Lower lobe of right lung (tissue), 2 donors: Measurements from ENCODE around the gene TTLL5. TPM values are rescaled to one million over a fixed set of nuclear protein-coding genes. Genes with fewer than 3 reads are reported as not detected.

Experiments used
- ATAC-seq, 2 donors: fragments of 200-7000 bp; cut with Tn5 transposase; one replicate each; pipeline ENCODE4 v1.9.1; 2020 to 2022; ENCODE audit warnings: mild to moderate bottlenecking in 2 of 2, moderate library complexity in 2 of 2
- DNase-seq: peaks from one replicate; pipeline ENCODE4 v3.0.0-alpha.2; 2020
- H3K27ac ChIP-seq: fragments of 200-600 bp; one replicate; pipeline ENCODE4 v1.8.0; 2022
- H3K27me3 ChIP-seq: fragments of 200-600 bp; one replicate; pipeline ENCODE4 v1.8.0; 2022; ENCODE audit warnings: low read depth
- H3K36me3 ChIP-seq: fragments of 200-600 bp; one replicate; pipeline ENCODE4 v1.8.0; 2022; ENCODE audit warnings: mild to moderate bottlenecking
- H3K4me1 ChIP-seq: fragments of 200-600 bp; one replicate; pipeline ENCODE4 v1.8.0; 2022
- H3K4me3 ChIP-seq: fragments of 200-600 bp; one replicate; pipeline ENCODE4 v1.8.0; 2022; ENCODE audit warnings: mild to moderate bottlenecking
- H3K9me3 ChIP-seq: fragments of 200-600 bp; one replicate; pipeline ENCODE4 v1.8.0; 2022
- intact Hi-C: fragments of 100-400 bp; cut with DNase I; formaldehyde crosslinking; loops from one replicate; pipeline ENCODE4 v1.11.0; 2022
- total RNA-seq: library from RNA; stranded (reverse); fragmentation: NEBNext Ultra II Directional; extraction: Animal tissue kit (Norgen Biotek cat#: 25700); gene quantifications from one replicate; pipeline ENCODE4 v1.2.1, GENCODE V29; 2021
- TF ChIP-seq, protein P1 (sequence below): fragments of 200-600 bp; IDR thresholded peaks from one replicate; pipeline ENCODE4 v1.8.0; 2022; ENCODE audit warnings: antibody characterized with exemption, mild to moderate bottlenecking
- donor health status: DM: no; HTN: yes; CAD: no; lungs with severe emphysema.

TTLL5 gene
- total RNA-seq, 1 donor from 2014 or later: 32.6 TPM

DNA sequence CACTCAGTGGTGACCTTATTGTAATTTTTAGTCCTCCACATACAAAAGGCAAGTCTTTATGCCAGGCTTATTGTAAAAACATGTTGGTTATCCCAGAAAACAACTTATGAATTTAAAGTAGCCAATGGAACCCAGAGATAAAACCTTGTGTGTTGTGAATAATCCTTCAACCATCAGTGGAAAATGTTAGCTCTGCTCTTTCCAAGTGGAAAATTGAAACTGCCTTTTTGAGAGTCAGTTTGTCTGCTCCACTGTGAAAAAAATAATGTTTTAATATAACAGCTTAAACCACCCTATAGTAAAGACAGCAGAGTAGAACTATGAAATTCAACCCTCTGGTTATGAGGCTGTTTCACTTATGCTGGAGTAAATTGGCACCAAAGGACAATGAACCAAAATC is 112.0 kb downstream of the TTLL5 start:
- TF ChIP-seq, protein P1, sequence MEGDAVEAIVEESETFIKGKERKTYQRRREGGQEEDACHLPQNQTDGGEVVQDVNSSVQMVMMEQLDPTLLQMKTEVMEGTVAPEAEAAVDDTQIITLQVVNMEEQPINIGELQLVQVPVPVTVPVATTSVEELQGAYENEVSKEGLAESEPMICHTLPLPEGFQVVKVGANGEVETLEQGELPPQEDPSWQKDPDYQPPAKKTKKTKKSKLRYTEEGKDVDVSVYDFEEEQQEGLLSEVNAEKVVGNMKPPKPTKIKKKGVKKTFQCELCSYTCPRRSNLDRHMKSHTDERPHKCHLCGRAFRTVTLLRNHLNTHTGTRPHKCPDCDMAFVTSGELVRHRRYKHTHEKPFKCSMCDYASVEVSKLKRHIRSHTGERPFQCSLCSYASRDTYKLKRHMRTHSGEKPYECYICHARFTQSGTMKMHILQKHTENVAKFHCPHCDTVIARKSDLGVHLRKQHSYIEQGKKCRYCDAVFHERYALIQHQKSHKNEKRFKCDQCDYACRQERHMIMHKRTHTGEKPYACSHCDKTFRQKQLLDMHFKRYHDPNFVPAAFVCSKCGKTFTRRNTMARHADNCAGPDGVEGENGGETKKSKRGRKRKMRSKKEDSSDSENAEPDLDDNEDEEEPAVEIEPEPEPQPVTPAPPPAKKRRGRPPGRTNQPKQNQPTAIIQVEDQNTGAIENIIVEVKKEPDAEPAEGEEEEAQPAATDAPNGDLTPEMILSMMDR: no peak
- no peak for ATAC-seq

DNA sequence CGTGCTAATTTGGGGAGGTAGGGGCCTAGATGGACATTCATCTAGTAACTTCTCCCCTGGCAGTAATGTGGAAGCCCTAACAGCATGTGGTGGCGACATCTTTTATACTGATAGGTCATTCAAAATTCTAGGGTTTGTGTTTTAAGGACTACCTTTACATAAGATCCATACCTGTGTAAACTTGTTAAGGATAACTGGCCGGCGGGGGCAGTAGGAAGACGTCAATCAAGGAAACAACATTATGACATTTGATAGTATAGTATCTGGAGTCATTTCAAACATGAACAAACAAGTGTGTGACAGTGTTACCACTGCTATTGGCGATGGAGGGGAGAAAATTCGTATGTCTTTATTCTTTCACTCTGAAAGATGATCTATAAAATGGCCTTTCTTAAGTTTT is 120.0 kb downstream of the TTLL5 start:
- no peaks in the 10 kb centered on the region for H3K4me1 ChIP-seq
- no peak for DNase-seq
- H3K36me3 ChIP-seq: peaks cover 48% of the 10 kb centered on the region
- ATAC-seq: no peak
- no peaks in the 10 kb centered on the region for H3K9me3 ChIP-seq
- no peak overlapping the region for H3K4me3 ChIP-seq
- no peak overlapping the region for H3K27ac ChIP-seq
- H3K27me3 ChIP-seq: no peaks in the 10 kb centered on the region
- TF ChIP-seq, protein P1: no peak
- intact Hi-C loops: no loop called here

More for the DNA sequence above, 112.0 kb downstream of the TTLL5 start:
- H3K27me3 ChIP-seq: no peaks in the 10 kb centered on the region
- H3K27ac ChIP-seq: no peak overlapping the region
- intact Hi-C loops: no loop called here
- no peak overlapping the region for H3K4me3 ChIP-seq
- peaks cover 34% of the 10 kb centered on the region for H3K36me3 ChIP-seq
- no peak for DNase-seq
- H3K4me1 ChIP-seq: no peaks in the 10 kb centered on the region
- H3K9me3 ChIP-seq: no peaks in the 10 kb centered on the region

DNA sequence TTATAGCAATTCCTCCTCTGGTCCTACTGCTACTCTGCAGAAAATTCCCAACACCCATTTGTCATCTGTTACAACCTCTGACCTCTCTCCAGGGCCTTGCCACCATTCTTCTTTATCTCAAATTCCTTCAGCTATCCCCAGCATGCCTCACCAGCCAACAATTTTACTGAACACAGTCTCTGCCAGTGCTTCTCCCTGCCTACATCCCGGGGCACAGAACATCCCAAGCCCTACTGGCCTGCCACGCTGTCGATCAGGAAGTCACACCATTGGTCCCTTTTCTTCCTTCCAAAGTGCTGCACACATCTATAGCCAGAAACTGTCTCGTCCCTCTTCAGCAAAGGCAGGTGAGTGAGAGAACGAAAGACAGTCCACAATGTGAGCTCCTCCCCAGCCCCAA is 122.1 kb downstream of the TTLL5 start:
- no peak overlapping the region for H3K4me3 ChIP-seq
- H3K27ac ChIP-seq: no peak overlapping the region
- H3K4me1 ChIP-seq: no peaks in the 10 kb centered on the region
- H3K36me3 ChIP-seq: peaks cover 37% of the 10 kb centered on the region
- no peaks in the 10 kb centered on the region for H3K27me3 ChIP-seq
- intact Hi-C loops: no loop called here
- DNase-seq: no peak
- H3K9me3 ChIP-seq: peaks cover under 1% of the 10 kb centered on the region
- TF ChIP-seq, protein P1: no peak
- no peak for ATAC-seq

DNA sequence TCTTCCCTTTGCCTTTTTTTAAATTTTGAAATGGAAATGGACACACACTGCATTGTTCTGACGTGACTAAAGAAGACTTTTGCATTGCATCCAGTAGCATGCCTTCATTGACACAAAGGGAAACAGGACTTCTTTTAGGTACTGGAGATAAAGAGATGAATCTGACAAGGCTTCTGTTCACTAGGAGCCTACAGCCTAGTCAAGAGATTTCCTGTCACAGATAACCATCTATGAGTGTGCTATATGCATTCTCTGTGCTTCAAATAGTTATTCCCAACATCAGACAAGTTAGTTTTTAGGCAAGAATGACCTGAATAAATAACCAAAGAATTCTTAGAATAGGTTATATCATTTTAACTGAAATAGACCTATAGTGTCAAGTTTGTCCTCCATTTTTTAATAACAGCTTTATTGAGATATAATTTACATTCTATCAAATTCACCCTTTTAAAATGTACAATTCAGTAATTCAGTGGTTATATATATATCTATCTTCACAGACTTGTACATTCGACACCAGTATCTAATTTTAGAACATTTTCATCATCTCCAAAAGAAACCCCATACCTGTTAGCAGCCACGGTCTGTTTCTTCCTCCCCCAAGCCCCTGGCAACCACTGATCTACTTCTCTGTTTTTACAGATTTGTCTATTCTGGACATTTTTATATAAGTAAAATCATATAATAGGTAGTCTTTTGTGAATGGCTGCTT is 122.7 kb downstream of the TTLL5 start:
- TF ChIP-seq, protein P1: no peak
- ATAC-seq: no peak
- H3K4me1 ChIP-seq: no peaks in the 10 kb centered on the region
- intact Hi-C loops: no loop called here
- H3K9me3 ChIP-seq: peaks cover 5% of the 10 kb centered on the region
- peaks cover 37% of the 10 kb centered on the region for H3K36me3 ChIP-seq
- no peak overlapping the region for H3K27ac ChIP-seq
- H3K27me3 ChIP-seq: no peaks in the 10 kb centered on the region
- no peak overlapping the region for H3K4me3 ChIP-seq
- no peak for DNase-seq

DNA sequence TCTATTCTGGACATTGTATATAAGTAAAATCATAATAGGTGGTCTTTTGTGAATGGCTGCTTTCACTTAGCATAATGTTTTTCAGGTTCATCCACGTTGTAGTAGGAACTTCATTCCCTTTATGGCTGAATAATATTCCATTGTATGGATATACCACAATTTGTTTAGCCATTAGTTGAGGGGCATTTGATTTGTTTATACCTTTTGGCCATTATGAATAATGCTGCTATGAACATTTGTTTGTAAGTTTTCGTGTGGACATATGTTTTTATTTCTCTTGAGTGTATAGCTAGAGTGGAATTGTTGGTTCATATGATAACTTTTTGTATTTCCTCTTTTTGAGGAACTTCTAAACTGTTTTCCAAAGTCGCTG is 123.3 kb downstream of the TTLL5 start:
- H3K36me3 ChIP-seq: peaks cover 37% of the 10 kb centered on the region
- intact Hi-C loops: no loop called here
- ATAC-seq: no peak
- no peak for DNase-seq
- no peaks in the 10 kb centered on the region for H3K27me3 ChIP-seq
- peaks cover 5% of the 10 kb centered on the region for H3K9me3 ChIP-seq
- no peak overlapping the region for H3K4me3 ChIP-seq
- H3K27ac ChIP-seq: no peak overlapping the region
- no peaks in the 10 kb centered on the region for H3K4me1 ChIP-seq
- TF ChIP-seq, protein P1: no peak
